Fibroblast of skin of back (primary cell): ENCODE results near the gene NSF.

Source experiments
- DNase-seq: peaks from one replicate; pipeline ENCODE4 v3.0.0-alpha.2; 2013

Gene NSF

DNA sequence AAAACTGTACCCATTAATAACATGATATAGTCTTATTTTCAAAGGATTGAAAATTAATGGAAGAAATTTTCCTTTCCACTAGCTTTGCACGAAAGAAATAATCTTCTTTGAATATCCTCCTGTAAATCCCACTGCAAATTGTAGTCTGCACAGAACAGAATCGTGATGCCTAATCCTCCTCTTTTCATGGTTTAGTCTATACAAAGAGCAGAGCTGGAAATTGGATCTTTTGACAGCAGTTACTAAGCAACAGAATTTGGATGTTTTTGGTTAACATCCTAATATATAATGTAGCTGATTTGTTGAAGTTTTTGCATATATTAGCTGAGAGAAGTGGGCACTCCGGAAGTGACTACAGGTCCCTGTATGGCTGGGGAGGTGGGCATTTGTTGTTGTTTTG, 129.4 kb downstream of the NSF start:
- no peak for DNase-seq

DNA sequence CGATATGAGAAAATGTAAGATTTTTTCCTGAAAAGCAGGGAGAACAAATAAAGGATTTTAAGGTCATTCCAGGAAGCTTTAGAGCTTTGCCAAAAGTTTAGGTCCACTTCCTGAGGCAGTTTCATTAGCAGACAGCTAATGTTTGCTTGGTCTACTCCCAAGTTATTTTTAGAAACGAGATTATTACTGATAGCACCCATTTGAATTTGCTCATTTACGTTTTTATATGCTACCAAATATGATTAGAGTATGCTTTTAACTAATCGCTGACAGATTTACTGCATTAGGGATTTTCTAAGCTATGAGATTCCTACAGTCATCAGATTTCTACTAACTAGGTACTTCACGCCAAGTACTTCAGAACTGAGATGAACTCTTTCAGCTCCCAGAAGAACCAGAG, 129.9 kb downstream of the NSF start:
- no peak for DNase-seq

DNA sequence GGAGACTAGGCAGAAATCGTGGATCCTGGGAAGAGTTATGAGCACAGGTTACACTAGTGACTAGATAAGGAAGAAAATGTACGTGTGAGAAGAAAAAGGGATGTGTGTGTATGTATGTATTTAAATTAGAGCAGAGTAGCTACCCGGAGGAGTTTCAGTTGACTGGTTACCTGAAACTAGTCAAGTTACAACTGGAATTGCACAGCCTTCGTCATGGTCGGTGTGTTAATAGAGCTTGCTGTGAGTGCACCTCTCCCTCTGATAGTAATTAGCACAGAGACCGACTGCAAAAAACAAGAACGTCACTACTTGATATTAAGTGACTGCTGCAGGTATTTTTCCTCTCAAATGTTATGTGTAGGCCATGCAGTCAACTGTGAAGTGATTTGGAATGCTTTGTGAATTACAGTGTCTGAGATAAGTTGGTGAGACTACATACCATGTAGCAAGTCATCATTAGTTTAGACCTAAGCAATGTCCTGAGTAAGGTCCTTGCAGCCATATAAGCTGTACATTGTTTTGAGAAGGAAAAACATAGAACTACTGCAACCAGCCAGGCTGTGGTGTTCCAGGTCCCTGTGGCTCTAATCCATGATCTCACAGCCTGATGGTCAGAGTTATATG, 132.3 kb downstream of the NSF start:
- peak; percentile 47 for DNase-seq

DNA sequence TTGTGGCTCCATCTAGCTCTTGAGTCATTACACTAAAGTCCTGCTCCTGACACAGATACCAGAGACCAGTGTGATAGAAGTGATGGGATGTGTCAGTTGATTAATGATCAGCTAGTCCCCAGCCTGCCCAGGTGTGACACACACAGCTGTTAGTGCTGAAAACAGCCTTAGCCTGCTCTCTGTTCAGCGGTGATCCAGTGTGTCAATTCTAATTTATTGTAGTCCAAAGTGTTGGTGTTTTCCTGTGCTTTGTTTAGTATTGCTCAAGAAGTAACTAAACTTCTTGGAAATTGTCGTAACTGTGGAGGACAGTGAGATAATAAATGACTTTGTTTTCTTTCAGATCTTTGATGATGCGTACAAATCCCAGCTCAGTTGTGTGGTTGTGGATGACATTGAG, 135.7 kb downstream of the NSF start:
- DNase-seq, result no peak

DNA sequence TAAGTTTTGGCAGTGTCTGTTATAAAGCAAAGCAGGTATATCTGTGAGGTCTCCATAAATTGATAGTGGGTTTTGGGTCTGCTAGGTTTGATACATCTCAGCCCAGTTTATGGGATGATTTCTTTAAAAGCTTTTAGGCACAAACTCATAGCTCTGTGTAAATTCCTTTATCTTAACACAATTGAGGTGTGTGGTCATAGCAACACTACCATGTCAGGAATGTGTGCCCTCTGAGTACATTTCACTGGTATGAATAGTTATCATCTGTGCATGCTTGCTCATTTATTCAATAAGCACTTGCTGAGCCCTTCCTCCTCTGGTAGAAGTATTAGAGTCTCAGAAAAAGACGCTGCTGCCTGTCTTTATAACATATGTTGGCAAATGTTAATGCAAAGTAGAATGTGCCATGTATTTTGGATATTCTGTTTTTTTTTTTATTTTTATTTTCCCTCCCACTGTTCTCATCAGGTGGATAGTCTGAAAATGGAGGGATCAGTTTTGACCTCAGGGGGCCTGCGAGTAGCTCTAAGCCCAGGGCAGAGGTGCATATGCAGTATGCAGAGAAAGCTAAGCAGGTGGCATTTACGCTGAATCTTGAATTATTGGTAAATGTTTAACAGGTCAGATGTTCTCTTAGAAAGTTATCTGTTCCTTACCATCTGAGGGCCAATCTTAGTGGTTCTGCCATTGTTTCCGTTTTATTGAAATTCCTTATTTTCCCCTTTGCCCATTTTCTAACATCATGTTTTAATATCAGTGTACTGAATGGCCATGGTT, 137.3 kb downstream of the NSF start:
- peak; percentile 89 for DNase-seq

DNA sequence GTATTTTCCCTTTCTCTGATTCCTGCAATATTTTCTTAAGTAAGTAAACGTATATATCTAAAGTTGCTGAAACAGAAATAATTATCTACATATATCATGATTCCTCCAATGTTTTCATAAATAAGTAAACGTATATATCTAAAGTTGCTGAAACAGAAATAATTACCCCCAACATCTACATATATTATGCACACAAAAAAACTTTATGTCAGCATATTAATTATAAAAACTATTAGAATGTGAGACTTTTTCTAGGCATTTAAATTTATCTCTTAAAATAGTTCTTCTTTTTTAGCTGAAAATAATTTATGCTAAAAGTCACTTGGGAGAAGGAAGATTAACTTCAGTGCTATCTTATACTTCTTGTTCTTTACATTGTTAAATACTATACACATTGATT, 139.6 kb downstream of the NSF start:
- DNase-seq, result no peak

DNA sequence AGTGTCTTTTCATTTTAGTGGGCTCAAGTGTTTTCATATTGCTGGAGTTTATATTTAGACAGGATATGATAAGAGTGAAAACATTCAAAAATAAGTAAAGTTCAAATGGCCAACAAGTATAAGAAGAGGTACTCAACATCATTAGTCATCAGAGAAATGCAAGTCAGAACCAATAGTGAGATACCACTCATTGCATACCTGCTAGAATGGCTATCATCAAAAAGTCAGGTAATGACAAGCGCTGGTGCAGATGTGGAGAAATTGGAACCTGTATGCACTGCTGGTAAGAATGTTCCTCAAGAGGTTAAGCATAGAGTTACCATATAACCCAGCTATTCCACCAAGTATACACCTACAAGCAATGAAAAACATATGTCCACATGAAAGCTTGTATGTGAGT, 140.2 kb downstream of the NSF start:
- no peak for DNase-seq

DNA sequence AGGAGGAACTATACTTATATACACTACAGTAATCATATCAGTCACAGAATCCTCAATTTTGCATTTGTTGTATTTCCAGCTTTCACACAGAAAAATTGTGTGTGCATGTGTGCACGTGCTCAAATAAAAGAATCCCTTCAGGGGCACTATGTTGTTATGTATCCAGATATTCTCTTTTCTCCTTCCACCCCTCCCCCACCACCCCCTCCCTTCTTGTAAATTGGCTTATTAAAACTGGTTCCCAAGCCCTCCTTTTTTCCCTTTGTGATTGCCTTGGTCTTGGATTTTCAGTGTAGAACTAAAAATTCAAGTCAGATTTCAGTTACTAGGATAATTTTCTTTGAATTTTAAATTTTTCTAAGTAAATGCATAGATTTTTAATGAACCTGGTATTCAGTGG, 141.7 kb downstream of the NSF start:
- no peak for DNase-seq

DNA sequence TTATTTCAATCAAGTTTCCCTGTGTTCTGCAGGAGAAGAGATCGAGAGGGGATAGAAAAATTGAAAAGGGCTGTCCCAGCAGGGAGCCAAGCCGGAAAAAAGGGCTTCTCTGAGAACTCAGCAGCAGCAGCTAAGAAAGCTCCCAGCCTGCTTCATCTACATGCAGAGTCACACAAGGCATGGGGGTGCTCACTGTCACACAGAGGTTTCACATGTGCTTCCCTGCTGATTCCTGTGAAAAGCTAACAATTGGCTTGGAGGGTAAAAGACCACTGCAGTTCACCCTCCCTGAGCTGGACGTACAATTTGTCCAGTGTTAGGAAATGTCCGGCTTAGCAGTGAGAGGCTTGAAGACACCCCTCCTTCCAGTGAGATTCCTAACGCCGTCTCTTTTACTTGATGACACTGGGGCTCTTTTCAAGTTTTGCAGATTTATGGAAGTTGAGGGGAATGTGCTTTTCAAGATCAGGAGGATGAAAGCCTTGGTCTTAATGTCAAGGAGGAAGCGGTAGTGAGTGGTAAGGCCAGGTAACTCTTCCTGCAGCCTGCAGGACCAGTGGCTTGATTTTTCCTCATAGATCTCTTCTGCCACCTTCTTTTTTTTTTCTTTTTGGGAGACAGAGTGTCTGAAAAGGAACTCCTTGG, 142.4 kb downstream of the NSF start:
- peak; percentile 31 for DNase-seq

DNA sequence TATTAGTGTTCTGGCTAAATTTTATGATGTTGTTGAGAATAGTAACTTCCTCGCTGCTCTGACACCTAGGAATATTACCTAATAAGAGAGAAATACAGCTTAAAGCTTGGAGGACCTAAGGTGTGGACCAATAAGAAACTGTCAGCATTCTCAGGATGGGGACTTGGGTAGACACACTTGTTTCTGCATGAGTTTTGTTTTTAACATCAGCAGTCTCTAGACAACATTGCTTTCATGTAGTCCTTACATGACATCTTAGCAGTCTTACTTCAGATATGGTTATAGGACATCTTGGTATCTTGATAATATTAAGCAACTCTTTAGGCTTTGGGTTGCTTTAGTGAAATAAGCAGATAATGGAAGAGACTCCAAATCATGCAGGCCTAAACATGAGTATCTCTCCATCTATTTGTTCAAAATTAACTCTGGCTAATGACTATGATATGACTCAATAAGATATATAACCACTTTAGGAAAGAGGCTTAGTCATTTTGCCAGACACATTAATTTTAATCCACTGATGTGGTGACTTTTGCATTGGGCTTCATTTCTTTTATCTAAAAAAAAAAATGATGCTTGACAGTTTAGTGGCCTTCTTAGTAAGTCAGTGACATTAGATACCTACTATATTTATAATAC, 143.5 kb downstream of the NSF start:
- peak; percentile 64 for DNase-seq

DNA sequence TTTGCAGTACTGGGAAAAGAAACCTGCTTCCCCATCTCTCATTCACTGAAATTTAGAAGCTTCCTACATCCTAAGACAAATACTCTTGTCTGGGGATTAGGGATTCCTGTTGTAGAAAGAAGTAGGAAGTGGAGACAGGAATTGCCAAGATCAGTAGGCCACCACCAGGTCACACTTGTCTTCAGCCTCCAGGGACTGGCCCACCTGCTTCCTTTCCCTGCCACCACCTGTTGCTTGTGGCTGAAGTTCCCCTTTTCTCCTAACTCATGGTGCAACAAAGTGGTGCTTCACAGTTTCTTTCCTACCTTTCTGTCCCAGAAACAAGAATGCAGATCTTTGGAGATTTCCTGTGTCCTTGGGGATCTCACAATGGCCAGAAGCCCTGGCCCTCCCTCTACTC, 145.6 kb downstream of the NSF start:
- DNase-seq, result no peak

DNA sequence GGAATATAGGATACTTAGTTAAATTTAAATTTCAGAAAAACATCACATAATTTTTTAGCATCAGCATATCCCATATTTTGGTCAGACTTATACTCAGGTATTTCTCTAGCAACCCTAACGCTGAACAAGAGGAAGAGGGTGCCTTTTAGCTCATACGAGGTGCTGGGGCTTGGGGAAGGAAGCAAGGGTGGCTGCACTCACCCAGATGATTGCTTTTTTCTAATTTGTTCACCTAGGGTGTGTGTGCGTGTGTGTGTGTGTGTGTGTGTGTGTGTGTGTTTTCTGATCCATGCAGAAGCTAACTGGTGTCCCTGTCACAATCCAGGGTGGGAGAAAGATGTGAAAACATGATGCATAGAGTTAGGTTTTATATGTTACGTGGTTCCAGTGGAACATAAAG, 146.9 kb downstream of the NSF start:
- DNase-seq, result no peak

DNA sequence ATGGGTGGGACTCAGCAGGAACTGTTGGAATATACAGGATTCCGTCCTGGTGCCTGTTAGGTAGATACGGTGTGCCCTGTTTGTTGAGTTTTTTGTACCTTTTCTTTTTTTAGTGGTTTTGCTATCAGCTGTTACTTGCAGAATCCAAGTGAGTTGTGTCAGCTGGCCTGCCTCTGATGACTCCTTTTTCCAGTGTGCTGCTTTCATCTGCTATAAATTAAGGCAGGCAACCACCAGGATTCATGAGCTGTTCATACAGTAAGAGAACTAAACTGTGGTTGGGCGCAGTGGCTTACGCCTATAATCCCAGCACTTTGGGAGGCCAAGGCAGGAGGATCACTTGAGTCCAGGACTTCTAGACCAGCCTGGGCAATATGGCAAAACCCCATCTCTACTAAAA, 148.1 kb downstream of the NSF start:
- no peak for DNase-seq

DNA sequence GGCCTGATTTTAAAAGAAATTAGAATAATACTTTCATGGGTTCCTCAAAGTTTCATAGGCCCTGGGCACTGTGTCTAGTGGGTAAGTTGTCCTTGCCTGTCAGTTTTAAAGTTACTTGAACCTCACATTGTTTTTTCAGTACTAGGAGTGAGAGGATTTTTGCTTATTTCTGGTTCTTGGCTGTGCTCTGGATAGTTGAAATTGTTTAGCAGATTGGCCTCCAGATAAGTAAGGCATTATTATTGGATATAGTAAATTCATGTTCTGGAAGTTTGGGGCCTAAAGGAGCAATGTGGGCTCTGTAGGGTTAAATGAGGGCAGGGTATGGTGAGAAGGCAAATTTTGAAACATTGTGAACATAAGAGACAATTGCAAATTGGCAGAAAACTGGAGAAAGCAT, 149.5 kb downstream of the NSF start:
- no peak for DNase-seq

DNA sequence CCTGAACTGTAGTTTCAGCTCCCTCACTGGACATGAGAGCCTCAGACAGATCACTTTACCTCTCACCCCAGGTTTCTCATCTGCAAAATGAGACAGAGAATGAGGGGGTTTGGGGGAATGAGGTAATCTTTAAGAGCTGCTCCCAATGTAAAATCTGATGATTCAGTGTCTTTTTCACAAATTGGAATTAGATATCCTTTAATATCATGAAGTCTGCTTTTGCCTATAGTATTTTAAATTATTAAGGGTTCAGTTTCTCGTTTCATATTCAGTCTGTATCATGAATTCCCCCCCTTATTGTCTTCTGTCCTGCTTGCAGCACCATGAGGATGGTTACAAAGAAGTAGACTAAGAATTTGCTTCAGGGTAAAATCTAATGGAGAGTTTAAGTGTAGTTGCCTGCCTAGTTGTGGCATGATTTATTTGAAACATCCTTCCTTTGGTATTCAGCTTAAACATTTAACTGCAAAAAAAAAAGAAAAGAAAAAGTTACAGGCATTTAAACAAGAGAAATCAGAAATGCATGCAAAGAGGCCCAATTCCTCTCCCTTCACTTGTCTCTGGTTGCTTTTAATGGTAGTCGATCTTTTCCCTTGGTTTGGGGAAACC, 150.8 kb downstream of the NSF start:
- DNase-seq, result no peak

DNA sequence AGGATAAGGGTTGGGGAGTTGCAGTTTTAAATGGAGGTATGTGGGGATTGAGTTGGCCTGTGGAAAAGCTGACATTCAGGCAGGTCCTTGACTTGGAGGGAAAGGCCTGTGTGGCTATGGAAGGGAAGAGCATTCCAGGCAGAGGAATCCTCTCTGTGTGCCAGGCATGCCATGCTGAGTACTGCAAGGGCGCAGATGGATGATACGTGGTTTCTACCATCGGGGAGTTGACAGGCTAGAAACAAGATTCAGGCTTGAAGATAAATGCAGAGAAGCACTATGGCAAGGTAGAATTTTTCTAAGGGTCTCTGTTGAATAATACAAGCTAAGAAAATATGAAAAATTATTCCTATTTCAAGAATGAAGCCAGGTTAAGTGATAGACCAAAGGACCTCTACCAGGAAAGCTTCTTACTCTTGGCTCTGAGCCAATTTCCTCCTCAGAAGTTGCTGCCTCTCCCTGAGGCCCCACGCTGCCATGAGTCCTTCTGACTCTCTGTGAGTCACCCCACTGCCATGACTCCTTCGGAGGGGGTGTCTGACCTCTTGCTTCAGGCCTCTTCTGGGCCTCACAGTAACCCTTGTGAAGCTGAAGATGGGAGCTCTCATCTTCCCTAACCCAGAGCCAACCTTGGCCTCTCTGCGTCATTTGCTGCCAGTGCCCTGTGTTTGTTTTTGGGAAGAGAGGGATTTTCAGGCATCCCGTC, 152.2 kb downstream of the NSF start:
- peak; percentile 91 for DNase-seq

DNA sequence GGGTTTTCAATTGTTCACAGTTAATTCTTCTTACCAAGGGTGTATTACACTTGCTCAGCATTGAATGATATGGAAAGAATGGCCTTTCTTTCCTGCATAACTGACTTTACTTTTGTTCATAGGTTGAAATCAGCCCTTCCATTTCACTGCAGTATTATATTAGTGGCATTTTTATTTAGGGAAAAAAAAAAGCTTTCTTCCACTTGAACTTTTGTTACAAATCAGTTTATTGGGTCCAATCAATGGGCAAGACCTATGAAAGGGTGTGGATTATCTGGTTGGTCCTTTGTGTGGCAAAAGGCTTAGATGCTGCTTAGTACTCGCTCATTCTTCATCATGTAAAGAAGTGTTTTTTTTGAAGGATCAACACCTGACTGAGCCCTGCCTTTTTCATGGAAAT, 154.0 kb downstream of the NSF start:
- no peak for DNase-seq

DNA sequence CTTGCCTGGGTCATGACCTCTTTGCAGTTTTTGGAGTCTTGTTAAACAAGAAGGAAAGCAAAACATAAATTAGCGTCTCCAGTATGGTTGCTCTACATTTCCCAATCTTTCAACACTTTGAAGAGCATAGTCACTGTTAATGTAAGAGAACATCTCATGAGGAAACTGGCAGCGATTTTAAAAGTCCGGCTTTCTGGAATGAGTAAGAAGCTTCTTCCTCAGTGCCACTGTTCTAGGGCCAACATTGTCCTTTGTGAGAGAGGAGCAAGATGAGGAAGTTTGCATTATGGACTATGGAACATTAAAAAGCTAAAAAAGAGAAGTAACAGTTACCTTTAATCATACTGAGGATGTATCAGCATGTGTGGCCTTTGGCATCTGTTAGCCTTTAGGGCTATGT, 154.9 kb downstream of the NSF start:
- DNase-seq, result no peak

DNA sequence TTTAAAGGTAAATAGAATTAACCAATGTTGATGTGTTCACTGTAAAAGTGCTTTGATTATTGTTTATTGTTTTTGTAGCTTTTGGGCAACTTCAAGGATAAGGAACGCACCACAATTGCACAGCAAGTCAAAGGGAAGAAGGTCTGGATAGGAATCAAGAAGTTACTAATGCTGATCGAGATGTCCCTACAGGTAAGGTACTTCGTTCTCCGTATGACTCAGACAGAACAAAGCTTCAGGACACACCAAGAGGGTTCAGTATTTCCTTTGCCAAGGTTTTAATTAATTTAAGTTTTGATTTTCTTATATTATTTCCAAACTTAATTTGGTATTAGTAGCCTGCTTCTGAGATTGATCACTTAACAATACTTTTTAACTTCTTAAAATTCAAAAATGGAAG, 161.0 kb downstream of the NSF start:
- no peak for DNase-seq

DNA sequence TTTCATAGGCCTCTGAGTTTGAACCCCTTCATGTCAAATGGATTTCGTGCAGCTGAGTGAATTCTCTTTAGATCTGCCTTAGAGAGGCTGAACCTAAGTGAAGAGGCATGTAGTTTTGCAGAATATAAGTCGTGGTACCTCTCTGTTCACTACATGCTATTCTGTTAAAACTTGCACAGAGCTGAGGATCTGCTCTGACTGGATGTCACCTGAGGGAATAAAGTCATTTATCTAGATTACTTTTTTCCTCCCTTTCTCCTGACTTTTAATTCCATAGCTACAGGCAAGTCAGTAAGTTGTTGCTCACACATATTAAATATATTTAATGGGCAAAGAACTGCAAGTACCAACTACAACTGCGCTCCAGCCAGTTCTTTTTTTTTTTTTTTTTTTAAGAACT, 163.3 kb downstream of the NSF start:
- DNase-seq, result no peak

DNA sequence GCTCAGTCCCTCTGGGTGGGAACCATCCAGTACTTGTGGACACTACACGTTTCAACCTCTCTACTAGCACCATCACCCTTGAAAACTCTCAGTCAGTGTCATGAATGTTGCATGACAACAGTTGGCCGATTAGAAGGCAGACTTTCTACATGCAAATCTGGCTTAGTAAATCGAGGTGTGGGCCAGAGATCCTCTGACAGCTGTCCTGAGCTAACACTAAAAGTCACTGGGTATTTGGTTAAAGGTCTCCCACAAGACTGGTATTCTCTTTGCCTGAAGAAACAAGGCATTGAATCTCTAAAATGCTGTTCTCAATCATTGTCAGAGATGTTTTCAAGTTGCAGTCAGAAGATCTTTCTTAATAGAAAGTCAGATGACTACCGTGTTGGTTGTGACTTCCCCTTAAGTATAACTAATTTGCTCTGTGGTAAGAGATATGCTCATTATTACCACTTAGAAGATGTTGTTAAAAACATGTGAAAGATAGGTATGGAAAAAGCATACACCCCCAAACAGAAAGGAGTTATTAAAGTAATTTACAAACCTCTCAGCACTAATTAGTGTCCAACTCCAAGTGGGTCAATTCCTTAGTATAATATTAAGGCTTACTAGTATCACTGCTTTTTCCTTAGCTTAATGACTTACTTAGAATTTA, 165.7 kb downstream of the NSF start:
- DNase-seq, result no peak

DNA sequence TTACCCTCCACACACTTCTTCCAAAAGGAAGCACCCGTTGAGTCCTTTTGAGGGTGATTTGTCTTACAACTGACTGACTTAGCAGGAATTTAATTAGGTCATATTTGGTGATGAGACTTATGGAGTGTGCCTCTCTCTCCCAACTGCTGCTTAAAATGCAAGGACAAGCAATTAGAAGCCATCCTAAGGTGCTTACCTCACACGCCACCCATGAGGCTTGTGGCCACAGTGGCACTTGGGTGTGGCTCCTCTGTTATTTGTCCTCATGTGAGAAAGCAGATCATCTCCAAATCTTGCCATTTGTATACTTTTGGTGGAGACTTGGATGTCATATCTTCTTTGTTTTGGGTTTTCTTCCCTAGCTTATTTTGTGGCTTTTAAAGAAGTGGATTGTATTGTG, 166.4 kb downstream of the NSF start:
- no peak for DNase-seq
